Amniotic epithelial cell (primary cell): ENCODE results near the gene VPS13C.

Experiments
- DNase-seq: peaks from one replicate; pipeline ENCODE4 v3.0.0-alpha.2; 2010; ENCODE audit warnings: low read depth

VPS13C gene

GRCh38 chr15:61938249-61938648, 122.0 kb downstream of the VPS13C start:
- no peak for DNase-seq

DNA sequence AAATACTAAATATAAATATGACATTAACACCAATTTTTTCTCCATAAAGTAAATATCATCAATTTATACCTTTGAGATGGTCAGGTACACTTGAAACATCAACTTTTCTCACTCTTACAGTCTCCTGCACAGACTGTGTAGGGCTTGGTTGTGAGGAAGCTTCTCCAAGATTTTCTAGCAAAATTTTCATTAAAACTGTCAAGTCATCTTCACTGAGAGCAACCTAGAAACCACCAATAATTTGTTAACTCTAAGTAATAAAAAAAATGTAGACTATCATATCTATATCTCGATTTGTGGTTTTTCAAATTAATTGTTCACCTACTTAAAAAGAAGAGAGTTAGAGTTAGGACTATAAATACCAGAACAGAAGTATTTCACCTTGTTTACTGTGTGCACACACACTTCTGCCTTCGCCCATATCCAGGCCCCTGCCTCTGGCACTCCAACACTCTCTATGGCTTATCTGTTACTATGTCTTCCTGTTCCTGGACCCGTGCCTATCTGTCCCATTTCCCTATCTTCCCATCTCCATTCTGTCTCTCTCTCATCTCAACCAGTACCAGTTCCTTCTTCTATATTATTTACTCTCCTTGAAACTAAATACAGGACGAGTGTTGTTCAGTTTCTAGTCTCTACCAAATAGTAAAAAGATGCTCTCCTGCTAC, 123.6 kb downstream of the VPS13C start:
- DNase-seq, result no peak

- peak; percentile 4 for DNase-seq
Observed at GRCh38 chr15:61935493-61935892, 124.8 kb downstream of the VPS13C start.

DNA sequence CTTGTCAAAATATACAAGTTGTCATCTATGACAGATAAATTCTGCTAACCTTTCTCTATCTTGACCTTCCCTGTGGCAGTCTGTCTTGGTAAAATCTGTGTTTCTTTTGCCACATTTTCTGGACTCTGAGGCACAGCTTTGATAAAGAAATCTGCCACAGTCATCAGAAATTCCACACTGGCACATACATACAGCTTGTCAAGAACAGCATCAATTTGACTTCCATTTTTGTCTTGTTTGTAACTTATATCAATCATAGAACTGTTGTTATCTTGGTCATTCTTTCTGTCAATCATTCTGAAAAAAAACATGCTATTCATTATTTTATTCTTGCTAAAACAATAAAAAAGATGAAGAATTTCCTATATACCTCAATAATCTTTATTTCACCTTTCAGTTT, 130.8 kb downstream of the VPS13C start:
- no peak for DNase-seq

- no peak for DNase-seq
Observed at GRCh38 chr15:61923173-61923572, 137.1 kb downstream of the VPS13C start.

- DNase-seq, result peak; percentile 6
Observed at GRCh38 chr15:61921093-61921492, 139.2 kb downstream of the VPS13C start.

DNA sequence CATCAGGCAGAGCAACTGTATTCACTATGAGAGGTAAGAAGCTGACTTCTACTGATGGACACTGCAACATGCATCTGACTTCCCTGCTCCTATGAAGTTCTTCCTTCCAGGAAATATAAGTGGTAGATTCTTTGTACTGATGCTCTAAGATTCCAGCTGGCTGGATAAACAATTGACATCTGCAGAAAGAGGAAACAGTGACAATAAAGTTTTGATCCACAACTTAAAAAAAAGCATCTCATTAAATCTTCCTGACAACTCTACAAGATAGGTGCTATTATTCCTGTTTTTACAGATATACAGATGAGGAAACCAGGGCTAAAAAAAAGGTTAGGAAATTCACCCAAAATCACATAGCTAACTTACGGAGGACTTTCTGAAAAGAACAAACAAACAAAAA, 142.8 kb downstream of the VPS13C start:
- no peak for DNase-seq

GRCh38 chr15:61916104-61916503, 144.1 kb downstream of the VPS13C start:
- DNase-seq, result no peak

- no peak for DNase-seq
Observed at GRCh38 chr15:61915640-61916039, 144.6 kb downstream of the VPS13C start.

DNA sequence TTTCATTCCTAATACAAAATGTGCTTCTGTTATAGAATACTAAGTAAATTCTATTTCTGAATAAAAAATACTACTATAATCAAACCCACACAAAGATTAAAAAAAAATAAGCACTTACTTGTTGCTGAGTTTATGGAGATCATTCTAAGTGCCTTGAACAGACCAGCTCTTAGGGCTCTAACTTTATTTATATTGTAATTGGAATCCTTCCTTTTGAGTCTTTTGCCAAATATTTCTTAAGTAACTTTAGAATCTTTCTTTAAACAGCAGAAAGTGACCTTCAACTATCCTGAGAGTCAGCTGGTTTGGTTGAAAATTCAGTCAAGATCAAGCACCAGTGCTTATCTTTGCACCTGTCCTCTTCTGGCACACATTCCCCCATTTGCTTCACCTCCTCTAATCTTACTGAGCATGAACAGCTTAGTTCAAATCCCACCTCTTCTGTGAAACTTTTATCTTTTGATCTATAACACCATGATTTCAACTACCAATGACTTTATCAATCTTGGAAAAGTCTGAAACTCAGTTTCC, 149.3 kb downstream of the VPS13C start:
- no peak for DNase-seq

- no peak for DNase-seq
Observed at GRCh38 chr15:61908241-61908640, 152.0 kb downstream of the VPS13C start.

DNA sequence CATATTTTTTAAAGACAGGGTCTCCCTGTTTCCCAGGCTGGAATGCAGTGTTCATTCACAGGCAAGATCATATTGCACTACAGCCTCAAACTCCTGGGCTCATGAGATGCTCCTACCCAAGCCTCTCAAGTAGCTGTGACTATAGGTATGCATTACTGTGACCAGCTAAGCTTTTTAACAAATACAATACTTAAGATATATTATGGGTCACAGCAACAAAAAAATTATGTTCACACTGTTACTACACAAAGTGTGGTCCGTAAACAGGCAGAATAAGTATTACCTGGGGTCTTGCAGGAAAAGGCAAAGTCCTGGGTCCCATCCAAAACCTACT, 152.5 kb downstream of the VPS13C start:
- DNase-seq, result no peak

GRCh38 chr15:61906961-61907752, 153.1 kb downstream of the VPS13C start:
- no peak for DNase-seq

DNA sequence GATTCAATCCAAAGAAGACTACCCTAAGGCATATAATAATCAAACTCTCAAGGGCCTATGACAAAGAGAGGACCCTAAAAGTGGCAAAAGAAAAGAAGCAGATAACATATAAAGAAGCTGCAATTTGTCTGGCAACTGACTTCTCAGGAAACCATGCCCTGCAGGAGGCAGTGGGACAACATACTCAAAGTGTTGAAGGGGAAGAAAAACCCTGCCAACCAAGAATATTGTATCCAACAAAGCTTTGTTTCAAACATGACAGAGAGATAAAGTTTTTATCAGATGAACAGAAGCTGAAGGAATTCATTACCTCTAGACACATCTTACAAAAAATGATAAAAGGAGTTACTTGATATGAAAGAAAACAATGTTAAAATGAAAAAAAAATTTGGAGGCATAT, 167.1 kb downstream of the VPS13C start:
- no peak for DNase-seq

DNA sequence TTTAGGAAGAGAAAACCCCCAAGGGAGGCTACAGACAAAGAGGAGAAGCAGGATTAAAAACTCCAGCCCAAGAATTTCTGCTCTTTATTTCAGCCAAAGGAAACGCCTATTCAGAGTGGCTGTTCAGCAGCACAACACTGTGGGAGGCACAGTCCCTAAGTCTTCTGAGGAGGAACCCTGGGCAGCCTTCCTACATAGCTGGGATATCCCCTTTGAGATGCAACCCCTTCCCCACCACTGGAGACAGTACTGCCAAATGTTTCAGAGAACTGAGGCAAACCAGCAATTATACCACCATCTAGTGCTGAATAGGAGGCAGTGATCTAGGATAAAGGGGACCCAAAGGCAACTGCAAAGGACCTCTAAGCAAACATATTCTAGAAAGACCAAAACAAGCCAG, 168.1 kb downstream of the VPS13C start:
- no peak for DNase-seq

DNA sequence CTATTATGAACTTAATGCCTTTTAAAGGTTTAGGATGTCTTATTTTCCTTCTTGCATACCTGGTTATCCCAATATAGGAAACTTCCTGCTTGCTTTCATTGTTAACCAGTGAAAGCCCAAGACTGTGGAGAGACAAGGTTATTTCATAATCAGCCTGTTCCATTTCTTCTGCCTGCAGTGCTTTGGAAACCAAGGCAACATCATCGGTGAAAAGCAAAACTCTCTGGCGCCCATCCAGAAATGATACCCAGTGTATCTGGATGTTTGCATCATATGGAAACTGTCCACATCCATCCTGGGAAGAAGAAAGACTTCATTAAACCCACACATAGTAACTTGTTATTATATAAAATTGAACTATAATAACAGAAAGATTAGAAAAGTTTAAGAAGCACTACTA, 170.1 kb downstream of the VPS13C start:
- peak; percentile 12 for DNase-seq

GRCh38 chr15:61889706-61890105, 170.5 kb downstream of the VPS13C start:
- no peak for DNase-seq

GRCh38 chr15:61888074-61888780, 172.0 kb downstream of the VPS13C start:
- no peak for DNase-seq

GRCh38 chr15:61880084-61880483, 180.2 kb downstream of the VPS13C start:
- DNase-seq, result no peak

DNA sequence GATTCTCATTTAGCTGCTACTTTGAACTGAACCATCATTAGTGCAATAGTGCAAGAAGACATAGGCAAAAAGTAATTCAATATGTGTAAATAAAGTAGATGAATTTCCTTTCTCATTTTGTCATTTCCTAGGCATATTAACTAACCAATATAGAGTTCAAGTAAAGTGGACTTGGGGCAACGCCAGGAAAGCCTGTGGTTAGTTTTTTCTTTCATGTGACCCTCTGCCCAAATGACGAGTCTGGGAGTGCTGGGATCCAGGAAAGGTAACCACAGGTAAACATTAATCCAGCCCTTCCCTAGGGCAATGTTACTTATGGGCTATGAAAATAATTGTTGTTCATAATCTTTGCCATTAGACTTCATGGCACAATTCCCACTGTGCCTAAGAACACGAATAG, 181.0 kb downstream of the VPS13C start:
- no peak for DNase-seq

- DNase-seq, result peak; percentile 32
Observed at GRCh38 chr15:61871926-61872522, 188.2 kb downstream of the VPS13C start.

DNA sequence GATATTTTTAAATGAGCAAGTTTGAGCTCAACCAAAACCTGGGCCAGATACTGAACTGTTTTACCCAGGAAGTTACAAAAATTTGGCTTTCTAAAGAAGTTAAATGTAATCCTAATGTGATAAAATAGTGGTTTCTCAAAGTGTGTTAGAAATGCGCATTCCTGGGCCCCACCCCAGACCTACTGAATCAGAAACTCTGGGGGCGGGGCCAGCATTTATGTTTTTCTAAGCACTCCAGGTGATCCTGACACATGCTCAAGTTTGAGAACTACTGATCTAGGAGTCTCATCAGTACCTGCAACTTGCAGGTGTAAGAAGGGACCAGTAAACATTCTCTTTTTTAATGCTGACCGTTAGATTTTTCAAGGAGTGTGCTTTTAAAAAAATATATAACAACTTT, 190.6 kb downstream of the VPS13C start:
- no peak for DNase-seq

DNA sequence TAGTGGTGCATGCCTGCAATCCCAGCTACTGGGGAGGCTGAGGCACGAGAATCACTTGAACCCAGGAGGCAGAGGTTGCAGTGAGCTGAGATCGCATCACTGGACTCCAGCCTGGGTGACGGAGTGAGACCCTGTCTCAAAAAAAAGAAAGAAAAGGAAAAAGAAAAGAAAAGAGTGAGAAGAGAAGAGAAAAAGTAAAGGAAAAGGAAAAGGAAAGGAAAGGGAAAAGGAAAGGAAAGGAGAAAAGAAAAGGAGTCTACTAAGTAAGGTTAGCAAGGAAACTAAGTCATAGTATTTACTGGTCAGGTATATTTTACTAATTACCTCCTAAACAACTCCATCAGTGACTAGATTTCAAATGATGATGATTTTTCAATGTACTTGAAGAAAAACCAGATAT, 198.3 kb downstream of the VPS13C start:
- no peak for DNase-seq
